Endothelial cell of umbilical vein (primary cell): Measurements from ENCODE around the gene MED8.

Experiments used
- JUN ChIP-seq: IDR thresholded peaks from 2 replicates; pipeline ENCODE4 v1.6.1; 2011; ENCODE audit warnings: borderline replicate concordance, low read depth; ENCODE audit not compliant: insufficient read length, insufficient read depth
- TF ChIP-seq, protein P1 (sequence below), 2 donors: IDR thresholded peaks; 1 replicate in 1 of 2; 2 replicates in 1 of 2; pipeline ENCODE4 v1.5.1; 2011; ENCODE audit warnings: low read length in 2 of 2, mild to moderate bottlenecking in 2 of 2, moderate library complexity in 2 of 2, control low read depth in 1 of 2, inconsistent platforms in 1 of 2, low read depth in 1 of 2; ENCODE audit not compliant: insufficient read depth in 1 of 2; ENCODE audit errors: extremely low read depth in 1 of 2

DNA sequence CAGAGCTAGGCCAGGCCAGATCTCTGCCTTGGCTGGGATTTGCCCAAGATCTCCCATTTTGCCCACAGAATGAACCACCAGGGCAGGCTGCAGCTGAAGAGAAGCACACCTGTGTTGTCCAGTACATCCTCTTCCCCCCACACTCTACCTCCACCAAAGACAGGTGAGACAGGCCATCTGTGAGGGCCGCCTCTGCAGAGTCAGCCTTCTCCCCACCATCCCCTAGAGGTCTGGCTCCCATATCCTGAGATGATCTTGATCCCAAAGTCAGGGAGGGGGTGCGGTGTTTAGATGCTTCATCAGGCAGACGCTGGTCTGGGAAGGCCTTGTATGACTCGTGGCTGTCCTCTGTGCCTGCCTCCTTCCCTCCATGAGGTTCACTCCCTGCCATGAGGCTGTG lies 35.4 kb upstream of the MED8 start:
- TF ChIP-seq, protein P1, sequence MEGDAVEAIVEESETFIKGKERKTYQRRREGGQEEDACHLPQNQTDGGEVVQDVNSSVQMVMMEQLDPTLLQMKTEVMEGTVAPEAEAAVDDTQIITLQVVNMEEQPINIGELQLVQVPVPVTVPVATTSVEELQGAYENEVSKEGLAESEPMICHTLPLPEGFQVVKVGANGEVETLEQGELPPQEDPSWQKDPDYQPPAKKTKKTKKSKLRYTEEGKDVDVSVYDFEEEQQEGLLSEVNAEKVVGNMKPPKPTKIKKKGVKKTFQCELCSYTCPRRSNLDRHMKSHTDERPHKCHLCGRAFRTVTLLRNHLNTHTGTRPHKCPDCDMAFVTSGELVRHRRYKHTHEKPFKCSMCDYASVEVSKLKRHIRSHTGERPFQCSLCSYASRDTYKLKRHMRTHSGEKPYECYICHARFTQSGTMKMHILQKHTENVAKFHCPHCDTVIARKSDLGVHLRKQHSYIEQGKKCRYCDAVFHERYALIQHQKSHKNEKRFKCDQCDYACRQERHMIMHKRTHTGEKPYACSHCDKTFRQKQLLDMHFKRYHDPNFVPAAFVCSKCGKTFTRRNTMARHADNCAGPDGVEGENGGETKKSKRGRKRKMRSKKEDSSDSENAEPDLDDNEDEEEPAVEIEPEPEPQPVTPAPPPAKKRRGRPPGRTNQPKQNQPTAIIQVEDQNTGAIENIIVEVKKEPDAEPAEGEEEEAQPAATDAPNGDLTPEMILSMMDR (IDR thresholded peaks at IDR 0.05; ENCODE audit: extremely low read depth in 1 of 2, insufficient read depth in 1 of 2, low read depth in 1 of 2, low read length in 2 of 2): no peak
- no peak for TF ChIP-seq JUN
